GM18861 (cell line): ENCODE measurements around the gene PRDM1.
"Not testable (repeated sequence)": the region's sequence is repeated elsewhere in the genome, so short reads cannot be mapped to it uniquely, and the experiment has no call there.

Experiments
- ATAC-seq: cut with Tn5 transposase; IDR thresholded peaks from one replicate; pipeline ENCODE4 v1.9.1; 2021; ENCODE audit not compliant: unreplicated experiment

Gene PRDM1

DNA sequence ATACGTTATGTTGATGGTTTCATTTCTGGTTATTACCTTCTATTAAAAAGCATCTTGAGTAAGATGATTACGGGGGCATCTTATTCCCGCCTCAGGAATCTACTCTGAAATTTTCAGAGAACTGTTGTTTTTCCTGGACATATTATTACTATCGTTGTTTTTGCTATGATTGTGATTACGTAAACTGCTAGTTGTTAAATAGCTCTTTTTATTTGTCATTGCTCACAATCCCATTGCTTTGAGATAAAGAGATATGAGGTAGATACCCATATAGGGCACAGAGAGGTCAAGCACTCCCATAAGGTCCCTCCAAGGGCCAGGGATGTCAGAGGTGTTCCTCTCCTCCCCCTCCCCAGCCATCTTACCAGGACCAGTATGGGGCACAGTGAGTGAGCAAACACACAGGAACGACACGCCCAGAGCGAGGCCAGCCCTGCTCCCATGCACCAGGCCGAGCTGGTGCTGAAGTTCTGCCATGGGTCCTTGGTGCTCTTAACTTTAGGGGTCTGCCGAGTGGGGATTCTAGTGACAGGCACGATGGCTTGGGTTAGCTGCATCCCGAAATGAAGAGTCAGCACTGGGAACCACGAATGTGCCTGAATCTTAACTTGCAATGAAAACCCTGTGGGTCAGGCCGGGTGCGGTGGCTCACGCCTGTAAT lies 49.9 kb downstream of the PRDM1 start:
- no peak for ATAC-seq

DNA sequence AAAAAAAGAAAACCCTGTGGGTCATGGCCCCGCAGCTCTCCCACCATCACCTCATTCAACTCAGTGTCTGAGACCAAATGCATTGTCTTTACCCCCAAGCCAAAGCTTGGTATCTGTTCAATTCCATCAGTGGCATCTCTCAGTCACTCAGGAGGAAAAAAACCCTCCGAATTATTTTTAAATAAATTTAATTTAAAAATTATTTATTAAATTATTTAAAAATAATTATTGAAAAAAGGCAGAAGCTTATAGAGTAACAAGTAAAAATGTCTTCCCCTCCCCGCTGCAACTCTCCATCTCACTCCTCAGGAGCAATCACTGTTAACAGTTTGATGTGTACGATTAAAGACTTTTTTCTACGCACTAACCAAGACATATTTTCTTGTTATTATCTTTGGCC lies 50.7 kb downstream of the PRDM1 start:
- no peak for ATAC-seq

DNA sequence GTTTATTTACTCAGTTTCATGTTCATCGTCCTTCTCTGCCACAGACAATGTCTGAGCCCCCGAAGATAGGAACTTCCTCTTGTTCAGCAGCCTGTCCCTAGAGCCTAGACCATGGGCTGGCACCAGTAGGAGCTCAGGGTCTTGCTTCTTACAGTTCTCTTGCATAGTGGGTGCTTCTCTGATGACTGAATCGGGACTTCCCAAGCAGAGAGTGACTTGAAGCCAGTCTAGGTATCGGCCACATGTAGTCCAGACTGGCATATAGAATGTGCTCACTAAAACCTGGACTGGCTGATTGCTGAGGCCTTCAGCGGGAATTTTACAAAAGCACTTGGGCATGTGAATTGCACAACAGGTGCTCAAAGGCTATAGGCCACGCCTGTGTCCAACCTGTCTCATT lies 52.0 kb downstream of the PRDM1 start:
- no peak for ATAC-seq

DNA sequence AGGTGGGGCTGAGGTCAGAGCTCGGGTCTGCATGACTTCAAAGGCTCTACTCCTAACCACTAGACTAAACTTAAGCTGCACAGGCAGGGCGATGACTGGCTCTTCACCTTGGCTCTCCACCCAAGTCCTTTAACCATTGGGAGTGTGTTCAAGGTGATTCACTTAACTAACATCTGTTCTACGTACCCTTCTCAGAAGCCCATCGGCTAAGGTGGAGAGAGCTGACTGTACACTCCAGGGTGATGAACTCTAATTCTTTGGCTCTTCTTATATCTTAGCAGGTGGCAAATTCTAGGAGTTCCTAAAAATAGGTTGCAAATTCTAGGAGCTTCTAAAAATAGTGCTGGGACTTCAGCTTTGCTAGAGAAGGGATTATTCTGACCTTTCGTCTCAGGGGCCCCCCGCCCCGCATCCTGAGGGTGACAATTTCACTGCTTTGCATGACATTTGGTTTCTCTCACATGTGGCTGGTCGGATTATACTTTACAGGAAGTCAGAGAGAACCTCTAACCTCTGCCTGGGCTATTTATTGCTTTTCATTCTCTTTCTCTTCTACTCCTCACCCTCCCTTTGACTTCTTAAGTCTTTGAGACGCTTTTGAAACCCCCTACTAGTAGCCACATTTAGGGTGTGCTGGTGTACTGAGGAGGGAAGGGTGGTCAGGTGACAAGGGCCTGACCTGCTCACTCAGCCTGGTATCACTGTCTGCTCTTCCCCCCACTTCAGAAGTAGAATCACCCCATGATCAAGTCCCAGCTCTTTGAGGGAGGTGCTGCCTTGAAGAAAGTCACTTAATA lies 55.5 kb downstream of the PRDM1 start:
- peak; percentile 81 for ATAC-seq

DNA sequence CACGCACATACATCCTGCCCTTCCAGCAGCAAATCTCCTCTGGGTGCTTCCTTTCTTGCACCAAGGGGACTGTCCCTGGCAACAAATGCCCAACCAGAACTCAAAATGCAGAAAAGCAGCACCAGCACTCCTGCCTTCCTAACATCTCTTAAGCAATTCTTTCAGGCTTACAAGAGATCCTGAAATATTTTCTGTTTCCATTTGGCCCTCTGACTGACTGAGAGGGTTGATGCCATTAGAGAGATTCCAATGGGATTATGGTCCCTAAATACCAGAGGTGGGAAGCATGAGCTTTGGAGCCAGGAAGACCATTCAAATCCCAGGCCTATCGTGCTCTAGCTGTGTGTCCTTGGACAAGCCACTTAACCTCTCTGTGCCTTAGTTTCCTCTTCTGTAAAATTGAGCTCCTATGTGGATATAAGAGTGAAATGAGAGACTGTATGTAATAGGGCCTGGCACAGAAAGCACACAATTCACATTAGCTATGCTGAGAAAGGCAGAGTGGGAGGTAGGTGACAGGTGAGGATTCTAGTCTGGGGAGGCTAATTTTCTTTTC lies 56.8 kb downstream of the PRDM1 start:
- no peak for ATAC-seq

DNA sequence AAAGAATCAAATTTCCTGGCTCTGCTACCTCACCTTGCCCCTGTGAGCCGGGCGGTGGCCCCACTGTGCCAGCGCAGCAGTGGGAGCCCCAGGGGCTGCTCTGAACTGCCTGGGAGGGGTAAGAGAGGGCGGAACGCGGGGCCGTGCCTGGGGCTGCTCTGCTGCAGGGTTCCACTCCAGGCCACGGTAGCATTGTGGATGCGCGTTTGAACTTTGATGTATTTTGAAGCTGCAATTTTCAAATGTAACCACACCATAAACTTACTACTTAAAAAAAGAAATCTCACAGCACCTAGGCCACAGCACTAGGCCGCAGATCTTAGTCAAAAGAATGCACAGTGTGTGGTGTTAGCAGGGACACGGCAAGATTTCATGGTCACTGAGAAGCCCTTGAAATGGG lies 57.5 kb downstream of the PRDM1 start:
- ATAC-seq = no peak

DNA sequence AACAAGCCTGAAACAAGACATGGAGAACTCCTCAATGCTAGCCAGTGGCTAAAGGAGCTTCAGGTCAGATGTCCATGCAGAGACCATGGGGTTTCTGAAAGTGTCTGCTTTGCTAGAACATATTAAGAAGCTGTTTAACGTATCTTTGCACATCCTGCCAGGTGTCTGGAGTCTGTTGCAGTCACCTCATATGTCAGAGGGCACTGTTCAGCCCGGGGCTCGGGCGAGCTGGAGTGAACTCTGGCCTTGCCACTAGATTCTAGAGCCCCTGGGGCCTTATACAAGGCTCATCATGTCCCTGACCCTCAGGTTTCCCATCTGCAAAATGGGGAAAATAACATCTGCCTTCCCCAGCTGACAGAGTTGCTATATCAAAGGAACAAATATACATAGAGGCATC lies 59.0 kb downstream of the PRDM1 start:
- no peak for ATAC-seq

DNA sequence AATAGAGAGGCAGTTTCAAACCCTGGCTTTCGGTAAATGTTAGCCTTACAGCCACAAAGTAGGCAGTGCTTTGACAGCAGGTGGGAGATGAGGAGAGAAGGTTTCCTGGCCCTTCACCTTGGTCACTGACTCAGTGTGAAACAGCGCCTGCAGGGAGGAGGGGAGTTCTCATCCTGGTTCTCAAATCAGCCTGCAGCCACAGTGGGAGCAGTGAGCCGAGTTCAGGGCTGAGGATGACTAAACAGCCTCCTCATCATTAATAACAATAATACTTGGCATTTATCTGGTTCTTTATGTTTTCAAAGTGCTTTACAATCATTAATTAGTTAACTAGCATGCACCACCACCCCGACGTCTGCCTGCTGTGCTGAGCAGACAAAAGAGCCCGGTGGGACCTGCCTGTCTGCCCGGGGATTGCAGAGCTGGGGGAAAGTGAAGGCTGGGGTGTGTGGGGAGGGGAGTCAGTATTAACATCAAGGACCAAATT lies 59.6 kb downstream of the PRDM1 start:
- ATAC-seq = no peak

DNA sequence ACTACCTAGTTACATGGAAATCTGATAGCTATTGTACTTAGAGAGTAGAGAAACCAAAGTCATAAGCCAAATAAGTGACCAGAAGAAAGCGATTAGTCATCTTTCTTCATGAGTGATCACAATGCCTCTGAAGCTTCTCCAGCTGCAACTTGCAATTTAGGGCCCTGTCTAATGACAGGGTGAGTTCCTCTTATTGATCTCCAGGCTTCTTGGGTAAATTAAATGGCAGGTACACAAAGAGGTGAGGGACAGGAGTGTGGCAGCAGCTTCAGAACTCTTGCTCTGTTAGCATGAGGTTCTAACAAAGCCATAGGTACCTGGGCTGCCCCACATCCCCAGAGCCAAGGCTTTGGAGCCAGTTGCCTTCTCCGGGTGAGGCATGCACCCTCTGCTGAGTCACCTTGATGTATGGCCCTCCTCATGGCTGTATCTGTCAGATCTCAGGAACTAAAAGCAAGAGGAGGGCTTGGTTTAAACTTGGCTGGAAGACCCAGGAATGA lies 60.8 kb downstream of the PRDM1 start:
- ATAC-seq = peak; percentile 48

DNA sequence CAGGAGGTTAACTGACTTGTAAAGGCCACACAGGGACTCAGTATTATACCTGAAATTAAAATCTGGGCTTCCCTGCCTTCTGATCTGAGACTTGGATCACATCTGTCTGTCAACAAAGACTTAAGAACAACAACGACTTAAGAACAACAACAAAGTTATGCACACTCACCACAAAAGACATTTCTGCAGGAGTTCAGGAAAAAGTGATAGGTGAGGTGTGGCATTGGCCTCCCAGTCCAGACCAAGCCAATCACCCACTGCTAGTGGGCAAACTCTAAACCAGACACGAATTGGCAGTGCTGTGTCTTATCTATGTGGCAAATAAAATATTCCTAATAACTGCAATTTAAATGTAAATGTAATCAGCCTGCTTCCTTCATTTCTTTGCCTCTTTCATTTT lies 61.3 kb downstream of the PRDM1 start:
- no peak for ATAC-seq

DNA sequence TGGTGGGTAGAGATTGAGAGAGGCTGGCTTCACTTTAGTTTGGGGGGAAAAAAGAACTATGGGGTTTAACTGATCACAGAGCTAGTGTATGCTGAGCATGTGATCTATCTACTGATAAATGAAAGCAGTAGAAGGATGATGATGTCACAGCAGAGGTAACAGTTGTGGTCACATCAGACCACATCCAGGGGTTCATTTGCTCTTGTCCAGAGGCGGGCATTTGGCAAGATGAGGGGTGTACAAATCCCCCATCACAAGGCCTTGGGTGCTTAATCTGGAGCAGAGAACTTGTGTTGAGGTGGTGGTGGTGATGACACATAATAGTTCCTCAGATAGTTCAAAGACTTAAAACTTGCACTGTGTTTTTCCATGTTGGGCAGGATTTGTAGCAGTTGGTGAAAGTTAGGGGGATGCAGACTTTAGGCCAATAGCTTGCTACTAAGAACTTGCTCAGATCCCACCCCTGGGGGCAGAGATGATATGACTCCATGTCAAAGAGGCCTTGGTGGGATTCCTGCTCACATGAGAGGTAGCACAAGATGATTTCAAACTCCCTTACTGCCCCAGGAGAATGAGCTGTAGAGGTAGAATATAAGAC lies 63.4 kb downstream of the PRDM1 start:
- ATAC-seq = no peak

DNA sequence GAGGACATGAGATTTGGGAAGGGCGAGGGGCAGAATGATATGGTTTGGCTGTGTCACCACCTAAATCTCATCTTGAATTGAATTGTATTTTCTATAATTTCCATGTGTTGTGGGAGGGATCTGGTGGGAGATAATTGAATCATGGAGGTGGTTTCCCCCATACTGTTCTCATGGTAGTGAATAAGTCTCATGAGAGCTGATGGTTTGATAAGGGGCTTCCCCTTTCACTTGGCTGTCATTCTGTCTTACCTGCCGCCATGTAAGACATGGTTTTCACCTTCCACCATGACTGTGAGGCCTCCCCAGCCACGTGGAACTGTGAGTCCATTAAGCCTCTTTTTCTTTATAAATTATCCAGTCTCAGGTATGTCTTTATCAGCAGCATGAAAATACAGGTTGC lies 66.3 kb downstream of the PRDM1 start:
- not testable (repeated sequence) for ATAC-seq

DNA sequence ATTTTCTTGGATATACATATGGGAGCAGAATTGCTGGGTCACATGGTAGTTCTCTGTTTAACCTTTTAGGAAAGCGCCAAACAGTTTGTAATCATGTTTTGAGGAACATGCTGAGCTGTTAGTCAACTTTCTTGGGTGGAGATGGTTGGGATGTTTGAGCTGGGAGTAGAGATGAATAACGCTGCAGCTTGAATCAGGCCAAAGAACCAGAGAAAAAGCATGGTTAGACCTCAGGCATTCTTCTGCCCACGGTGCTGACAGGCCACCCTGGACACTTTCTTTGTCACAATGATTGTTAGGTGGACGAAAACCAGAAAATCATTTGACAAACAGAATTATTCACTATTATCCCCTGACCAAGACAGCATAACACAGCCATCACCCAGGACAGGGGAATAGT lies 66.8 kb downstream of the PRDM1 start:
- no peak for ATAC-seq

DNA sequence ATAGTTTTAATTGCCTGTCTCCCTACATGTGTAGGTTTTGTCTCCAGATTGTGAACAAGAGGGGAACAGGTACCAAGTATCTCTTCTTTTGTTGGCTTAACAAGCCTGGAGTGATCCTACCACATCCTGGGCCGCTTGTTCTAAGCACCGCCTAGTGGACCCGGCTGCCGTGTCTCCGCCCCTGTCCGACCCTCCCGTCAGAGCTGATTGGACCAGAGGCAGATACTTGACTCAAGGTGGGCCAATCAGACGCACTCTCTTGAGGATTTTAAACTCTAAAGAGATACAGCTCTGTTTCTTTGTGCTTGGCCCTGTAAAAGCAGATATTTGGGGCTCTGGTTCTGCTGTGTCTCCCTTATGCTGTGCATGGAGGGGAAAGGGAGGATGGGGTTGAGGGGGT lies 68.2 kb downstream of the PRDM1 start:
- no peak for ATAC-seq

DNA sequence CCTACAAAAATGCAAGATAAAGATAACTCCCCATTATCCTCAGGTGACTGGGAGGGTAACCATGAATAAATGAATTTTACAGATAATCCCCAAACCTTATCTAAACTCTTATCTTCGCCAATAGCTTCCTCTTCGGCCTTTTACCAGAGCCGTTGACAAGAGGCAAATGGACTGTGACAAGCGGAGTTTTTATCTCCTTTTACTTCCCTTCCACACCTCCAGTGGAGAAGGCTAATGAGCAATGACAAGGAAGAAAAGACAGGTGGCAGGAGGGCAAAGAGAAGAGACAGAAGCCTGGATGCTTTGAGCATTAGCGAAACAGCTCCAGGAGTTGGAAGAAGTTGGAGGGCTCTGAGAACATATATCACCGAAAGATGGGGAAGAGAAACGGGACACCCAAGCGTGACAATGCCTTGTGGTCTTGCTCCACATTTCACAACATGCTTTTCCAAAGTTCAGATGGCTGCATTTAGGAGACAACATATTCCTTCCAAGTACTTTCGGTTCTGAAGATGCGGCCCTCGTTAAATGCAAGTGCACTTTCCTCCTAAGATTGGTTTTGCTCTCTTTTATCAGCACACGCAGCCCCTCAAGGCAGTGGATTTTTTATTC lies 69.2 kb downstream of the PRDM1 start:
- no peak for ATAC-seq

DNA sequence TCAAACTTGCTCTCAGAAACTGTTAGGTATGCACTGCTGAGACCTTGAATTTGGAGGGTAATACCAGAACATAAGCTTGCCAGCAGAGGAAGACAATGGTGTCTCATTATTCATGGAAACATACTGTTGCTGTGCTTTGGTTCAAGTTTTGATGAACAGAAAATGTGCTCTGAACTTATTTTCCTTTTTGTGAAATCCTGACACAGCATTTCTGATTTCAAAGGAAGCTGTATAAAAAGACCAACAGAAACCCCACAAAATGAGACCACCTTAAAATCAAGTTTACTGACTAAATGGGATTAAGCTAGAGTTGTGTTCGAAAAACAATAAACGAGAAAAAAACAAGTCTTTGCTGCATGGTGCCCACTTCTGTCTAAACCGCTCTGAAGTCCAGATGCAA lies 70.3 kb downstream of the PRDM1 start:
- ATAC-seq = no peak

DNA sequence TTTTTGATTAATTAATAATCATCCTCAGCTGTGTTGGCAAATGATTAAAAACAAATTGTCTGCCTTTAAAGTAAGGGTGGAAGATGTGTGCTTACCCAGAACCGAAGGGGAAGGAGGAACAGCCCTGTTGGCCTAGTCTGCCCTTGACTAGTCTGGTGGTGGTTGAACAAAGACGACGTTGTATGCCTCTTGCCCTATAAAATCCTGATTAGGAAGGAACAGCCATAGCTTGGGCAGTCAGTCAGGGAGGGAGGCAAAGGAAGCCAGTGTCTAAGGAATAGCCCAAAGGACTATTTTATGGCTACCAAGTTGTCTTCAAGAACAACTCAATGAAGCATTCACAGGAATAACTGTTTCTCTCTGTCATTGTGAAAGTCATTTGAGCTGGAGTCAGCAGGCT lies 70.7 kb downstream of the PRDM1 start:
- no peak for ATAC-seq

DNA sequence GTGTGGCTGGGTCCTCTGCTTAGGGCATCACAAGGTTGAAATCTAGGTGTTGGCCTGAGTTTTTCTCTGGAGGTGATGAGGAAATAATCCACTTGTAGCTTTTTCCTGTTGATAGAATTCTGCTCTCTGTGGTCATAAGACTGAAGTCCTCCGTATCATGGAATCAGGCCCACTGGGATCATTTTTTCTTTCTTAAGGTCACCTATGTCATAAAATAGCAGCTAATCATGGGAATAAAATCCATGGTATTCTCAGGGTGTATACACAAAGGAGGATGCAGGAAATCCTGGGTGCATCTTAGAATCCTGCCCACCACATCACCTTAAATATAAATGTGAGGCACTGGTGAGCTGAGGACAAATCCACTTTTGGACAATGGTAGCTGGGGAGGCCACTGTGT lies 72.7 kb downstream of the PRDM1 start:
- ATAC-seq = no peak
